K562 (cell line): Measurements from ENCODE around the gene MRPL42. TPM values are rescaled to one million over a fixed set of nuclear protein-coding genes. Genes with fewer than 3 reads are reported as not detected.

ENCODE experiments used
- ATAC-seq: fragments of 200-7000 bp; cut with Tn5 transposase; 3 replicates; pipeline ENCODE4 v1.9.1; 2020; ENCODE audit warnings: moderate library complexity
- BruUV-seq: library from RNA; stranded (reverse); fragments of 400-500 nt; replicated peaks from 2 replicates; lab custom pipeline; 2021; lab: Mats Ljungman, UMichigan
- CTCF ChIA-PET: fragments of 300-600 bp; formaldehyde crosslinking; extraction: SDS; loops from one replicate; lab custom pipeline; 2021; ENCODE audit warnings: low intra/inter-chr PET ratio; lab: Yijun Ruan, JAX
- POLR2A ChIA-PET: fragments of 300-600, 350-650 bp; sonication (Branson Sonifier 250); formaldehyde crosslinking; extraction: SDS; loops from one replicate; lab custom pipeline; 2021; ENCODE audit warnings: antibody characterized with exemption, inconsistent platforms; lab: Yijun Ruan, JAX
- DNase-seq, 4 experiments: peaks; one replicate each; pipeline versions ENCODE4 v3.0.0 to v3.0.0-alpha.2; 2011 to 2018; ENCODE audit warnings: low spot score in 3 of 4, mixed read lengths in 3 of 4; ENCODE audit errors: extremely low read depth in 1 of 4
- FAIRE-seq: peaks from 2 replicates; lab custom pipeline; 2011; peaks lifted over from hg19 to GRCh38; lab: Jason Lieb, UNC
- H2AFZ ChIP-seq: 2 replicates; pipeline ENCODE4 v1.6.0; 2011; ENCODE audit warnings: low read depth, low read length, control low read depth, inconsistent platforms
- H3K27ac ChIP-seq: fragments of 200-600 bp; 3 replicates; pipeline ENCODE4 v1.8.0; 2011; ENCODE audit warnings: low read depth, mild to moderate bottlenecking, control low read depth, inconsistent platforms, low read length, moderate library complexity, mixed read lengths; ENCODE audit errors: extremely low read depth
- H3K27me3 ChIP-seq, 2 experiments: fragments of 300-600 bp in 1 of 2; 2 replicates in 1 of 2; 3 replicates in 1 of 2; pipeline versions ENCODE4 v1.6.0 to v1.8.0; 2011; ENCODE audit warnings: inconsistent platforms in 2 of 2, low read length in 2 of 2, mild to moderate bottlenecking in 1 of 2, mixed read lengths in 1 of 2, moderate library complexity in 1 of 2; ENCODE audit not compliant: control insufficient read depth in 2 of 2, insufficient read depth in 2 of 2
- H3K36me3 ChIP-seq: fragments of 300-600 bp; 3 replicates; pipeline ENCODE4 v1.8.0; 2011; ENCODE audit warnings: mild to moderate bottlenecking, low read length, inconsistent platforms; ENCODE audit not compliant: control insufficient read depth, insufficient read depth
- H3K4me1 ChIP-seq, 2 experiments: fragments of 200-600 bp in 1 of 2; replicated peaks in 1 of 2; 2 replicates in 1 of 2; 3 replicates in 1 of 2; pipeline versions ENCODE4 v1.5.1 to v1.8.0; 2011; ENCODE audit warnings: inconsistent platforms in 2 of 2, low read length in 2 of 2, mild to moderate bottlenecking in 1 of 2, mixed read lengths in 1 of 2, moderate library complexity in 1 of 2; ENCODE audit not compliant: control insufficient read depth in 2 of 2, insufficient read depth in 2 of 2
- H3K4me2 ChIP-seq: 2 replicates; pipeline ENCODE4 v1.6.1; 2011; ENCODE audit warnings: low read length, control low read depth, inconsistent platforms, mixed read lengths; ENCODE audit not compliant: insufficient read depth
- H3K4me3 ChIP-seq: fragments of 200-600 bp; sonication (generic), shearing (Covaris generic); 2 replicates; pipeline ENCODE4 v1.5.1; 2016; ENCODE audit warnings: control low read depth, inconsistent platforms
- H3K79me2 ChIP-seq: fragments of 200-600 bp; 3 replicates; pipeline ENCODE4 v1.8.0; 2011; ENCODE audit warnings: low read length, inconsistent platforms; ENCODE audit not compliant: control insufficient read depth, insufficient read depth
- H3K9ac ChIP-seq, 2 experiments: 2 replicates each; pipeline versions ENCODE4 v1.6.0 to v1.6.1; 2011; ENCODE audit warnings: low read depth in 2 of 2, low read length in 2 of 2, control low read depth in 1 of 2, inconsistent platforms in 1 of 2, mild to moderate bottlenecking in 1 of 2, mixed read lengths in 1 of 2; ENCODE audit not compliant: insufficient read depth in 1 of 2
- H3K9me1 ChIP-seq: one replicate; pipeline ENCODE4 v1.6.0; 2011; ENCODE audit warnings: inconsistent platforms, mild to moderate bottlenecking, low read length, moderate library complexity; ENCODE audit not compliant: control insufficient read depth, insufficient read depth
- H3K9me3 ChIP-seq: replicated peaks from 2 replicates; pipeline ENCODE4 v1.5.1; 2011; ENCODE audit warnings: low read depth, low read length, inconsistent platforms; ENCODE audit not compliant: control insufficient read depth, insufficient read depth
- H4K20me1 ChIP-seq: replicated peaks from 2 replicates; pipeline ENCODE4 v1.6.1; 2011; ENCODE audit warnings: low read length, inconsistent platforms, mixed read lengths; ENCODE audit not compliant: control insufficient read depth, insufficient read depth
- ESRRB ChIP-seq: fragments of 250-450 bp; sonication (Bioruptor Pico); IDR thresholded peaks from 2 replicates; pipeline ENCODE4 v1.5.0; 2020; ENCODE audit warnings: mild to moderate bottlenecking, moderate library complexity, borderline replicate concordance
- PRMT5 ChIP-seq: sonication (generic); formaldehyde crosslinking; IDR thresholded peaks from 2 replicates; pipeline ENCODE4 v1.5.0; 2020; ENCODE audit warnings: missing genetic modification reagents
- ZKSCAN3 ChIP-seq: fragments of 250-450 bp; sonication (Bioruptor Pico); IDR thresholded peaks from 2 replicates; pipeline ENCODE4 v1.4.0; 2020
- ZNF121 ChIP-seq: sonication (generic); formaldehyde crosslinking; conservative IDR thresholded peaks from 2 replicates; pipeline ENCODE4 v1.8.0; 2022; ENCODE audit warnings: missing genetic modification reagents
- ZNF239 ChIP-seq: fragments of 250-450 bp; sonication (Bioruptor Pico); IDR thresholded peaks from 2 replicates; pipeline ENCODE4 v1.4.0; 2020; ENCODE audit warnings: mild to moderate bottlenecking
- WGBS: fragments of 100-300 bp; shearing (Covaris generic); methylation state at CpG from one replicate; pipeline ENCODE4 v1.1.6; 2016; ENCODE audit warnings: low coverage, mixed read lengths; ENCODE audit not compliant: insufficient coverage; ENCODE audit errors: missing lambda C conversion rate; 5-methylcytosine and 5-hydroxymethylcytosine counted together
- in situ Hi-C: fragments of 300-500 bp; cut with MboI; formaldehyde crosslinking; loops from 4 replicates; pipeline ENCODE4 v1.15.0; 2018; ENCODE audit warnings: inconsistent platforms, mixed read lengths
- intact Hi-C: fragments of 100-400 bp; cut with micrococcal nuclease; formaldehyde crosslinking; loops from 2 replicates; pipeline ENCODE4 v1.14.2; 2022
- polyA plus RNA-seq, 8 experiments: library from polyadenylated mRNA; depleted of rRNA in 4 of 8; stranded (reverse) in 5 of 8; unstranded in 3 of 8; fragments of >200 nt; fragmentation: Nextera tagmentation in 2 of 8; fragmentation: Illumina TruSeq in 1 of 8; extraction: Ambion mirVana in 2 of 8; extraction: Trizol in 1 of 8; gene quantifications; 2 replicates each; pipeline versions ENCODE4 v1.2.1 to v1.2.3, GENCODE V29; 2011 to 2014; ENCODE audit warnings: inconsistent platforms in 1 of 8, missing spikeins in 1 of 8
- total RNA-seq, 7 experiments: library from RNA; depleted of rRNA in 6 of 7; stranded (reverse); fragments of >200 nt in 6 of 7; fragmentation: Illumina TruSeq in 2 of 7; extraction: Trizol in 2 of 7; gene quantifications; 2 replicates each; pipeline versions ENCODE4 v1.2.1 to v1.2.3, GENCODE V29; 2011 to 2021; ENCODE audit warnings: low replicate concordance in 1 of 7

Gene MRPL42
- total and polyA plus RNA-seq, 9 of the 15 experiments (the other 6 are each of a cell fraction or from before 2014, with no cell fraction given), result 104 to 806 (median 218) TPM

- no TSS peak for BruUV-seq
- TF ChIP-seq ZNF239 (CRISPR knock-in tag) (no peak), ZKSCAN3 (CRISPR knock-in tag) (no peak), PRMT5 (no peak)
- ChIA-PET CTCF (no interaction called here), POLR2A (no interaction called here)
- Histone ChIP-seq H3K9me1 (no peaks in the 10 kb centered on the region), H3K4me3 (no peak overlapping the region), H3K4me1 (no peaks in the 10 kb centered on the region), H3K27ac (no peak overlapping the region), H2AFZ (no peak overlapping the region), H4K20me1 (no peaks in the 10 kb centered on the region), H3K9me3 (no peaks in the 10 kb centered on the region), H3K27me3 (no peaks in the 10 kb centered on the region), H3K79me2 (no peaks in the 10 kb centered on the region), H3K36me3 (peaks cover 28% of the 10 kb centered on the region; the same call in 1 of the 3 replicates), H3K4me2 (no peak overlapping the region), H3K9ac (no peak overlapping the region)
- FAIRE-seq, result no peak
- ATAC-seq, result no peak
- in situ Hi-C loops, result loop anchor here (5.0 to 10.0 kb wide), 2 partner anchors 258 to 595 kb away; no protein-coding TSS in a partner anchor
- intact Hi-C loops, result loop anchor here (10.0 kb wide), 1 partner anchor 488 kb away; no protein-coding TSS in a partner anchor
- DNase-seq, result no peak
Observed at GRCh38 chr12:93507165-93507564, 39.9 kb downstream of the MRPL42 start.

- Histone ChIP-seq H3K4me1 (no peaks in the 10 kb centered on the region), H3K36me3 (peaks cover 14% of the 10 kb centered on the region; the same call in 1 of the 3 replicates), H3K9ac (no peak overlapping the region), H3K9me3 (no peaks in the 10 kb centered on the region), H3K9me1 (no peaks in the 10 kb centered on the region), H4K20me1 (no peaks in the 10 kb centered on the region), H3K27me3 (no peaks in the 10 kb centered on the region), H3K79me2 (no peaks in the 10 kb centered on the region), H2AFZ (no peak overlapping the region), H3K4me2 (no peak overlapping the region), H3K27ac (no peak overlapping the region), H3K4me3 (no peak overlapping the region)
- DNase-seq (no peak), ATAC-seq (no peak), FAIRE-seq (no peak)
- in situ Hi-C loops (loop anchor here (5.0 to 10.0 kb wide), 2 partner anchors 255 to 593 kb away; no protein-coding TSS in a partner anchor), intact Hi-C loops (loop anchor here (10.0 kb wide), 1 partner anchor 485 kb away; no protein-coding TSS in a partner anchor)
- no TSS peak for BruUV-seq
- ChIA-PET POLR2A (no interaction called here), CTCF (no interaction called here)
- 75% methylated on average over 1 of the region's 1 CpG for WGBS
- TF ChIP-seq ZNF121 (CRISPR knock-in tag) (peak; percentile 82), ESRRB (CRISPR knock-in tag) (no peak)
Observed at GRCh38 chr12:93509506-93509905, 42.2 kb downstream of the MRPL42 start.
